GM19238 (cell line): ENCODE results near the gene TPST1.
"Not testable (repeated sequence)": the region's sequence is repeated elsewhere in the genome, so short reads cannot be mapped to it uniquely, and the experiment has no call there.

Experiments
- DNase-seq: peaks from one replicate; pipeline ENCODE4 v3.0.0; 2011; ENCODE audit warnings: low spot score; ENCODE audit not compliant: insufficient read length

TPST1 gene

DNA sequence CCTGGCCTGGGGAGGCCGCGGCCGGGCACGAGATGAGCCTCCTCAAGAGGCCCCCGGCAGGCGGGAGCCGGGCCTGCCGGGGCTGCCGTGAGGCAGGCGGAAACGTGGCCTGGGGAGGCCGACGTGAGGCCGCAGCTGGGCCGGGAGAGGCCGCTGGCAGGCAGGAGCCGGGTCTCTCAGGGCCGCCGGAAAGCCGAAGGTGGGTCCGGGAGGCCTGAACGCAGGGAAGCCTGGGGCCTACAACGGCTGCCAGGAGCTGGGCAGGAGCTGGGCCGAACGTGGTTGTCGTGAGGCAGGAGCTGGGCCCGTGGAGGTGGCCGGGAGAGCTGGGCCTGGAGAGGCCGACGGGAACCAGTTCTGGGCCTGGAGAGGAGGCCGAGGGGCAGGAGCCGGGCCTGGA, 171.9 kb downstream of the TPST1 start:
- DNase-seq: no peak

DNA sequence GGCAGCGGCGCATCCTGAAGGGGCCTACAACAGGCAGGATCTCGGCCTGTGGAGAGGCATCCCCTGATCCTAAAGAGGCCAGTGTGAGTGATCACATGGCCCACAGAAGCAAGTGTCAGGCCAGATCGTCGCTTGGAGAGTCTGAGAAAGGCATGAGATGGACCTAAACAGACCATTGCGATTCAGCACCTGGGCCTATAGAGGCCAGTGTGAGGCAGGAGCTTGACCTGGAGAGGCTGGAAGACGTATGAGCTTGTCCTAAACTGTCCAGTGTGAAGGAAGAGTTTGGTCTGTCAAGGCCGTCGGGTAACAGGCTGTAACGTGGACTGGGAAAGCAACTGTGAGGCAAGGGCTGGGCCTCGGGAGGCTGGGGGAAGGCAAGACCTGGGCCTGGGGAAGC, 172.6 kb downstream of the TPST1 start:
- DNase-seq: no peak

GRCh38 chr7:66379542-66380160, 174.5 kb downstream of the TPST1 start:
- DNase-seq: no peak

- no peak for DNase-seq
Measured at GRCh38 chr7:66380272-66380888, 175.2 kb downstream of the TPST1 start.

DNA sequence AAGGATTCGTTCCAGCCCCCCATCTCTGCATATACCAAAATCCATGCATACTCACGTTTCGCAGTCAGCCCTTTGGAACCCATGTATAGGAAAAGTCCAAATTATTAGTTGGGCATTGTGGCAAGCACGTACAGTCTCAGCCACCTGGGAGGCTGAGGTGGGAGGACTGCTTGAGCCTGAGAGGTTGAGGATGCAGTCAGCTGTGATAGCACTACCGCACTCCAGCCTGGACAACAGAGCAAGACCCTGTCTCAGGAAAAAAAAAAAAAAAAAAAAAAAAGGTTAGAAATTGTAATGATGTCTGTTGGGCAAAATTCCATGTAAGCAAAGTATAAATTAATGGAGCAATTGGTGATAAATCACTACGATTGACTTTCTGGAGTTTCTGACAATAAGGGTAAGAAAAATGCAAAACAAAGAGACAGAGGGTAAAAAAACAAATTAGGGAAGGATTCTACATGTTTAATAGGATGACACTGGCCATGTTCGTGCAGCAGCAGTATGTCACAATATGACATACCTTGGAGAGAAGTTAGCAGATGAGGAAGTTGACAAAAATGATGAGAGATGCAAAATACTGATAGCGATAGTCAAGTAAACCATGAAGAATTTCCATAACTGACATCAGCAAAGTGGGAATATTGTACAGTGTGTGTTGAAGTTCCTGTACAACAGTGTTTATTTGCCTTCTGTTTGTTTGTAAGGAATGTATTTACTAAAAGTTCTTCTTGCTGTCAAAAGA, 177.2 kb downstream of the TPST1 start:
- not testable (repeated sequence) for DNase-seq

- not testable (repeated sequence) for DNase-seq
Measured at GRCh38 chr7:66385191-66385905, 180.2 kb downstream of the TPST1 start.

- not testable (repeated sequence) for DNase-seq
Measured at GRCh38 chr7:66395128-66395571, 190.0 kb downstream of the TPST1 start.

- DNase-seq: not testable (repeated sequence)
Measured at GRCh38 chr7:66396052-66396451, 190.9 kb downstream of the TPST1 start.

DNA sequence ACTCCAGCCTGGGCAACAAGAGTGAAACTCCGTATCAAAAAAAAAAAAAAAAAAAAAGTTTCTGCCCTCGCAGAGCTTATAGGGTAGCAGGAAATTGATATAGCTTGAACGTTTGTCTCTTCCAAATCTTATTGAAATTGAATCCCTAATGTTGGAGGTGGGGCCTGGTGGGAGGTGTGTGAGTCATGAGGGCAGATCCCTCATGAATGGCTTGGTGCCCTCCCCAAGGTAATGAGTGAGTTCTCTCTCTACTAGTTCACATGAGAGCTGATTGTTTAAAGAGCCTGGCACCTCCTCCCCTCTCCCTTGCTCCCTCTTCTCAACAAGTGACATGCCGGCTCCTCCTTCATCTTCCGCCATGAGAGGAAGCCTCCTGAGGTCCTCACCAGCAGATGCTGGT, 193.7 kb downstream of the TPST1 start:
- not testable (repeated sequence) for DNase-seq

DNA sequence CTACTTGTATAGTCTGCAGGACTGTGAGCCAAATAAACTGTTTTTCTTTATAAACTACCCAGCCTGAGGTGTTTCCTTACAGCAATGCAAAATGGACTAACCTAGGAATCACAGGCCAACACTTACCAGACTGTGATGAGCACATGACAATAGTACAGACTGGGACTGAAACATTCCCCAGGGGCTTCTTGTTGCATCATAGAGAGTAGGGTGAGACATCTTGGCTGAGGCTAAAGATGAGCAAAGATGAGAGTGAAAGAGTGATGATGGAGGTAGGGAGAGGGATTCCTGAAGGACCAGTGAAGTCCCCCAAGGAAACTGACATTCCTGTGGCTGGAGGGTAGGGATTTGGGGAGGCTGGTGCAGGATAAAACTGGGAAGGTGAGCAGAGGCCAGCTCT, 194.4 kb downstream of the TPST1 start:
- no peak for DNase-seq

GRCh38 chr7:66400400-66400799, 195.3 kb downstream of the TPST1 start:
- DNase-seq: no peak

GRCh38 chr7:66401126-66401525, 196.0 kb downstream of the TPST1 start:
- not testable (repeated sequence) for DNase-seq

DNA sequence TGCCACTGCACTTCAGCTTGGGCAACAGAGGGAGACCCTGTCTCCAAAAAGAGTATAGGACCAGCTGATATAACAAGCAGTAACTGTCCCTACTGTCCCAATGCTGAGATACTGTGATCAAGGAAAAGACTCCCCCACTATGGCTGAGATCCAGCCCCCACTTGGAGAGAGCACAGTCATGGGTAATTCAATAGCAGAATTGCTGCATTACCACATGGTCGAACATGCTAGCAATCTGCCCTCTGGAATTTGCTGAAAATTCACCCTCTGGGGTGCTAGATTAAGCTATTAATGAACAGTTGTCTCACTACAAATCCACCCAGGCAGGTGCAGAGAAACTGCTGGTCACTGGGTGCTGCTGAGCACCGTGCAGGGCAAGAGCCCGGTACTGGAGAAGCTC, 196.8 kb downstream of the TPST1 start:
- DNase-seq: not testable (repeated sequence)

GRCh38 chr7:66403564-66403963, 198.4 kb downstream of the TPST1 start:
- no peak for DNase-seq

GRCh38 chr7:66409493-66409892, 204.4 kb downstream of the TPST1 start:
- no peak for DNase-seq
